GM12872 (cell line): ENCODE results near the gene IQGAP2.

Experiments
- CTCF ChIP-seq: IDR thresholded peaks from 3 replicates; pipeline ENCODE4 v1.5.1; 2011; ENCODE audit warnings: low read depth, mild to moderate bottlenecking, low read length, moderate library complexity; ENCODE audit not compliant: insufficient read depth

IQGAP2 gene

GRCh38 chr5:76691467-76692273, 288.6 kb downstream of the IQGAP2 start:
- no peak for TF ChIP-seq CTCF

- TF ChIP-seq CTCF = no peak
These were observed 289.1 kb downstream of the IQGAP2 start for GRCh38 chr5:76692274-76692540.

- TF ChIP-seq CTCF = no peak
These were observed 289.6 kb downstream of the IQGAP2 start for GRCh38 chr5:76692651-76693050.

GRCh38 chr5:76693141-76693540, 290.1 kb downstream of the IQGAP2 start:
- TF ChIP-seq CTCF = no peak

GRCh38 chr5:76694317-76694716, 291.2 kb downstream of the IQGAP2 start:
- TF ChIP-seq CTCF = no peak

GRCh38 chr5:76695346-76695745, 292.3 kb downstream of the IQGAP2 start:
- TF ChIP-seq CTCF = no peak

- TF ChIP-seq CTCF = no peak
These were observed 293.2 kb downstream of the IQGAP2 start for GRCh38 chr5:76696251-76696650.

GRCh38 chr5:76697670-76698069, 294.6 kb downstream of the IQGAP2 start:
- no peak for TF ChIP-seq CTCF
